Peyer's patch (tissue), 4 donors: ENCODE measurements around the gene BRD2.

Experiments
- CTCF ChIP-seq, 6 experiments: fragments of 450-650 bp in 4 of 6; fragments of 200-600 bp in 2 of 6; sonication (generic) in 1 of 6; IDR thresholded peaks; one replicate each; pipeline ENCODE4 v1.5.1; 2017 to 2019; ENCODE audit warnings: antibody characterized with exemption in 6 of 6, mild to moderate bottlenecking in 3 of 6, moderate library complexity in 1 of 6
- POLR2A ChIP-seq, 2 donors: fragments of 450-650 bp; IDR thresholded peaks; one replicate each; pipeline ENCODE4 v1.5.1; 2017; ENCODE audit warnings: antibody characterized with exemption in 2 of 2, mild to moderate bottlenecking in 2 of 2, moderate library complexity in 2 of 2

GRCh38 chr6:33004940-33005339 lies 36.5 kb downstream of the BRD2 start:
- TF ChIP-seq CTCF (IDR thresholded peaks at IDR 0.05) (no peak), POLR2A (IDR thresholded peaks at IDR 0.05) (no peak)
